ENCODE measurements around the gene NUP43. TPM values are rescaled to one million over a fixed set of nuclear protein-coding genes. Genes with fewer than 3 reads are reported as not detected.

The NUP43 gene
- 36.8 and 40.0 TPM in 2 replicates for total RNA-seq
- long read RNA-seq, transcript NUP43-201 (8 exons, 3,874 nt) = major isoform, 35 of 50 reads
- long read RNA-seq, partial matches to known transcripts = 2 of 50 reads
- long read RNA-seq, other reads (novel, unspliced or antisense) = 13 of 50 reads

- peak within 1 kb of the TSS; percentile 91 for H3K27ac Mint-ChIP-seq (ENCODE audit: unreplicated experiment)
- H3K27me3 Mint-ChIP-seq (ENCODE audit: unreplicated experiment) = no peaks in the 10 kb centered on the region
- H3K4me3 Mint-ChIP-seq (ENCODE audit: unreplicated experiment) = peak within 1 kb of the TSS; percentile 98
- peak; percentile 58 for TF ChIP-seq CTCF (IDR thresholded peaks at IDR 0.05)
- peak; percentile 94 for DNase-seq (ENCODE audit: extremely low spot score, unreplicated experiment)
- peaks cover 30% of the 10 kb centered on the region for H3K4me1 Mint-ChIP-seq (ENCODE audit: unreplicated experiment)
- no peaks in the 10 kb centered on the region for H3K9me3 Mint-ChIP-seq (ENCODE audit: unreplicated experiment)
- peaks cover 8% of the 10 kb centered on the region for H3K36me3 Mint-ChIP-seq (ENCODE audit: unreplicated experiment)
Measured at GRCh38 chr6:149746147-149746946, at the start of gene NUP43. NUP43 (minus strand) TSS chr6:149746529; CDS start chr6:149746495, 34 bp downstream.

- peaks cover 22% of the 10 kb centered on the region for H3K36me3 Mint-ChIP-seq (ENCODE audit: unreplicated experiment)
- no peaks in the 10 kb centered on the region for H3K4me1 Mint-ChIP-seq (ENCODE audit: unreplicated experiment)
- H3K9me3 Mint-ChIP-seq (ENCODE audit: unreplicated experiment) = no peaks in the 10 kb centered on the region
- no peak overlapping the region for H3K4me3 Mint-ChIP-seq (ENCODE audit: unreplicated experiment)
- no peaks in the 10 kb centered on the region for H3K27me3 Mint-ChIP-seq (ENCODE audit: unreplicated experiment)
- H3K27ac Mint-ChIP-seq (ENCODE audit: unreplicated experiment) = no peak overlapping the region
- no peak for TF ChIP-seq CTCF (IDR thresholded peaks at IDR 0.05)
- no peak for DNase-seq (ENCODE audit: extremely low spot score, unreplicated experiment)
Measured at GRCh38 chr6:149783551-149783950, 37.2 kb upstream of the NUP43 start.

GRCh38 chr6:149782337-149782736 is 36.0 kb upstream of the NUP43 start:
- Mint-ChIP-seq H3K4me3 (ENCODE audit: unreplicated experiment) (no peak overlapping the region), H3K27me3 (ENCODE audit: unreplicated experiment) (no peaks in the 10 kb centered on the region), H3K9me3 (ENCODE audit: unreplicated experiment) (no peaks in the 10 kb centered on the region), H3K4me1 (ENCODE audit: unreplicated experiment) (no peaks in the 10 kb centered on the region), H3K27ac (ENCODE audit: unreplicated experiment) (no peak overlapping the region), H3K36me3 (ENCODE audit: unreplicated experiment) (peaks cover 22% of the 10 kb centered on the region)
- DNase-seq (ENCODE audit: extremely low spot score, unreplicated experiment) = no peak
- TF ChIP-seq CTCF (IDR thresholded peaks at IDR 0.05) = no peak

- no peak for DNase-seq (ENCODE audit: extremely low spot score, unreplicated experiment)
- Mint-ChIP-seq H3K27me3 (ENCODE audit: unreplicated experiment) (no peaks in the 10 kb centered on the region), H3K27ac (ENCODE audit: unreplicated experiment) (no peak overlapping the region), H3K9me3 (ENCODE audit: unreplicated experiment) (no peaks in the 10 kb centered on the region), H3K4me1 (ENCODE audit: unreplicated experiment) (no peaks in the 10 kb centered on the region), H3K36me3 (ENCODE audit: unreplicated experiment) (peaks cover 23% of the 10 kb centered on the region), H3K4me3 (ENCODE audit: unreplicated experiment) (no peak overlapping the region)
- TF ChIP-seq CTCF (IDR thresholded peaks at IDR 0.05) = no peak
Measured at GRCh38 chr6:149781715-149782114, 35.4 kb upstream of the NUP43 start.

GRCh38 chr6:149779644-149779963 is 33.3 kb upstream of the NUP43 start:
- Mint-ChIP-seq H3K4me3 (ENCODE audit: unreplicated experiment) (no peak overlapping the region), H3K4me1 (ENCODE audit: unreplicated experiment) (no peaks in the 10 kb centered on the region), H3K27me3 (ENCODE audit: unreplicated experiment) (no peaks in the 10 kb centered on the region), H3K27ac (ENCODE audit: unreplicated experiment) (no peak overlapping the region), H3K36me3 (ENCODE audit: unreplicated experiment) (peaks cover 28% of the 10 kb centered on the region), H3K9me3 (ENCODE audit: unreplicated experiment) (no peaks in the 10 kb centered on the region)
- no peak for DNase-seq (ENCODE audit: extremely low spot score, unreplicated experiment)
- TF ChIP-seq CTCF (IDR thresholded peaks at IDR 0.05) = no peak
